Peyer's patch (tissue), 4 donors: ENCODE results near the gene BCL7A. TPM values are rescaled to one million over a fixed set of nuclear protein-coding genes. Genes with fewer than 3 reads are reported as not detected.

Experiments used
- DNase-seq, 3 donors: peaks; one replicate each; pipeline ENCODE4 v3.0.0-alpha.2; 2017 to 2019
- H3K27ac ChIP-seq, 4 donors: fragments of 200-600 bp; sonication (generic); one replicate each; pipeline ENCODE4 v1.5.1; 2016 to 2019
- H3K27me3 ChIP-seq, 2 donors: fragments of 200-600 bp; sonication (generic); one replicate each; pipeline ENCODE4 v1.5.1; 2019
- H3K36me3 ChIP-seq, 3 donors: fragments of 200-600 bp; sonication (generic); one replicate each; pipeline ENCODE4 v1.5.1; 2016 to 2019
- H3K4me1 ChIP-seq, 4 donors: fragments of 200-600 bp; sonication (generic); one replicate each; pipeline ENCODE4 v1.5.1; 2016 to 2019
- H3K4me3 ChIP-seq, 4 donors: fragments of 200-600 bp; sonication (generic); 1 replicate in 3 of 4; 2 replicates in 1 of 4; pipeline ENCODE4 v1.5.1; 2016 to 2019; ENCODE audit warnings: mild to moderate bottlenecking in 1 of 4
- H3K9me3 ChIP-seq, 4 donors: fragments of 200-600 bp; sonication (generic); one replicate each; pipeline ENCODE4 v1.5.1; 2016 to 2019; ENCODE audit warnings: mild to moderate bottlenecking in 1 of 4
- POLR2A ChIP-seq, 2 donors: fragments of 450-650 bp; IDR thresholded peaks; one replicate each; pipeline ENCODE4 v1.5.1; 2017; ENCODE audit warnings: antibody characterized with exemption in 2 of 2, mild to moderate bottlenecking in 2 of 2, moderate library complexity in 2 of 2
- total RNA-seq, 4 donors: library from RNA; depleted of rRNA; stranded (reverse); fragments of >200 nt; gene quantifications; one replicate each; pipeline ENCODE4 v1.1.0, GENCODE V29; 2016
- TF ChIP-seq, protein P1 (sequence below), 6 experiments: fragments of 450-650 bp in 4 of 6; fragments of 200-600 bp in 2 of 6; sonication (generic) in 1 of 6; IDR thresholded peaks; one replicate each; pipeline ENCODE4 v1.5.1; 2017 to 2019; ENCODE audit warnings: antibody characterized with exemption in 6 of 6, mild to moderate bottlenecking in 3 of 6, moderate library complexity in 1 of 6

Gene BCL7A
- total RNA-seq, 4 donors from 2014 or later: 3.3 to 23.9 (median 4.4) TPM

- TF ChIP-seq, protein P1, sequence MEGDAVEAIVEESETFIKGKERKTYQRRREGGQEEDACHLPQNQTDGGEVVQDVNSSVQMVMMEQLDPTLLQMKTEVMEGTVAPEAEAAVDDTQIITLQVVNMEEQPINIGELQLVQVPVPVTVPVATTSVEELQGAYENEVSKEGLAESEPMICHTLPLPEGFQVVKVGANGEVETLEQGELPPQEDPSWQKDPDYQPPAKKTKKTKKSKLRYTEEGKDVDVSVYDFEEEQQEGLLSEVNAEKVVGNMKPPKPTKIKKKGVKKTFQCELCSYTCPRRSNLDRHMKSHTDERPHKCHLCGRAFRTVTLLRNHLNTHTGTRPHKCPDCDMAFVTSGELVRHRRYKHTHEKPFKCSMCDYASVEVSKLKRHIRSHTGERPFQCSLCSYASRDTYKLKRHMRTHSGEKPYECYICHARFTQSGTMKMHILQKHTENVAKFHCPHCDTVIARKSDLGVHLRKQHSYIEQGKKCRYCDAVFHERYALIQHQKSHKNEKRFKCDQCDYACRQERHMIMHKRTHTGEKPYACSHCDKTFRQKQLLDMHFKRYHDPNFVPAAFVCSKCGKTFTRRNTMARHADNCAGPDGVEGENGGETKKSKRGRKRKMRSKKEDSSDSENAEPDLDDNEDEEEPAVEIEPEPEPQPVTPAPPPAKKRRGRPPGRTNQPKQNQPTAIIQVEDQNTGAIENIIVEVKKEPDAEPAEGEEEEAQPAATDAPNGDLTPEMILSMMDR (IDR thresholded peaks at IDR 0.05): no peak
- TF ChIP-seq POLR2A (IDR thresholded peaks at IDR 0.05): no peak
- DNase-seq: no peak
- no peaks in the 10 kb centered on the region for H3K27me3 ChIP-seq
- peaks cover 0 to 16% (median 0%) of the 10 kb centered on the region in 4 donors for H3K4me1 ChIP-seq
- H3K9me3 ChIP-seq: no peaks in the 10 kb centered on the region
- H3K36me3 ChIP-seq: peaks cover 0 to 9% (median 0%) of the 10 kb centered on the region in 3 donors
- H3K27ac ChIP-seq: no peak overlapping the region
- H3K4me3 ChIP-seq: no peak overlapping the region
Measured at GRCh38 chr12:122042910-122043309, 21.2 kb downstream of the BCL7A start.

DNA sequence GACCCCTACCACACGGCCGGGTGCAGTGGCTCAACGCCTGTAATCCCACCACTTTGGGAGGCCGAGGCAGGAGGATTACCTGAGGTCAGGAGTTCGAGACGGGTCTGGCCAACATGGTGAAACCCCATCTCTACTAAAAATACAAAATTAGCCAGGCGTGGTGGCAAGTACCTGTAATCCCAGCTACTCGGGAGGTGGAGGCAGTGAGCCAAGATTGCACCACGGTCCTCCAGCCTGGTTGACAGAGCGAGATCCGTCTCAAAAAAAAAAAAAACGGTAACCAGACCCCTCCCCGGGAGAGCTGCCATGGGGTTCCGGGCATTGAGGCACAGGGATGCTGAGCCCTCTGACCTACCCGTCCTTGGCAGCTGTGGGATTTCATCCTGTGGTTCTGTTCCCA, 21.8 kb downstream of the BCL7A start:
- no peak for DNase-seq
- Histone ChIP-seq H3K9me3 (no peaks in the 10 kb centered on the region), H3K36me3 (peaks cover 0 to 9% (median 0%) of the 10 kb centered on the region in 3 donors), H3K27ac (no peak overlapping the region), H3K27me3 (no peaks in the 10 kb centered on the region), H3K4me3 (no peak overlapping the region), H3K4me1 (peaks cover 0 to 16% (median 0%) of the 10 kb centered on the region in 4 donors)
- TF ChIP-seq, protein P1 (IDR thresholded peaks at IDR 0.05): no peak
- TF ChIP-seq POLR2A (IDR thresholded peaks at IDR 0.05): no peak

DNA sequence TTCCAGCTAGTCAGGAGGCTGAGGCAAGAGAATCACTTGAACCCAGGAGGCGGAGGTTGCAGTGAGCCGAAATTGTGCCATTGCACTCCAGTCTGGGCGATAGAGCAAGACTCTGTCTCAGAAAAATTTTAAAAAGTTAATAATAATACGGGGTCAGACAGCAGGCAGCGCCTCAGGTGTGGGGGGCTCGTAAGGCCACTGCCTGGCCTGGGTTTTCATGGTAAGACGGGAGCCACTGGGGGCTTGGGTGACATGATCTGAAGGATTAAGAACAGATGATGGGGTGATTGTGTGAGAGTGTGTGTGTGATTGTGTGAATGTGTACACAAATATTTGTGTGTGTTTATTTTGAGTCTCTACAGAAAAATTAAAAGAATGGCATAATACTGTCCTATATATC, 23.6 kb downstream of the BCL7A start:
- no peaks in the 10 kb centered on the region for H3K9me3 ChIP-seq
- H3K36me3 ChIP-seq: peaks cover 0 to 9% (median 0%) of the 10 kb centered on the region in 3 donors
- no peak overlapping the region for H3K4me3 ChIP-seq
- no peaks in the 10 kb centered on the region for H3K27me3 ChIP-seq
- peaks cover 0 to 13% (median 0%) of the 10 kb centered on the region in 4 donors for H3K4me1 ChIP-seq
- DNase-seq: no peak
- TF ChIP-seq POLR2A (IDR thresholded peaks at IDR 0.05): no peak
- TF ChIP-seq, protein P1 (IDR thresholded peaks at IDR 0.05): no peak
- no peak overlapping the region for H3K27ac ChIP-seq

- no peak for TF ChIP-seq POLR2A (IDR thresholded peaks at IDR 0.05)
- TF ChIP-seq, protein P1 (IDR thresholded peaks at IDR 0.05): no peak
- H3K9me3 ChIP-seq: no peaks in the 10 kb centered on the region
- DNase-seq: no peak
- H3K36me3 ChIP-seq: peaks cover 0 to 9% (median 0%) of the 10 kb centered on the region in 3 donors
- H3K27me3 ChIP-seq: no peaks in the 10 kb centered on the region
- H3K4me3 ChIP-seq: no peak overlapping the region
- no peak overlapping the region for H3K27ac ChIP-seq
- H3K4me1 ChIP-seq: peaks cover 0 to 8% (median 0%) of the 10 kb centered on the region in 4 donors
Measured at GRCh38 chr12:122046145-122046544, 24.5 kb downstream of the BCL7A start.

- TF ChIP-seq POLR2A (IDR thresholded peaks at IDR 0.05): no peak
- H3K4me3 ChIP-seq: no peak overlapping the region
- no peaks in the 10 kb centered on the region for H3K27me3 ChIP-seq
- H3K9me3 ChIP-seq: no peaks in the 10 kb centered on the region
- peaks cover 0 to 9% (median 0%) of the 10 kb centered on the region in 3 donors for H3K36me3 ChIP-seq
- H3K4me1 ChIP-seq: peaks cover 0 to 8% (median 0%) of the 10 kb centered on the region in 4 donors
- no peak overlapping the region for H3K27ac ChIP-seq
- no peak for DNase-seq
Measured at GRCh38 chr12:122048151-122048550, 26.5 kb downstream of the BCL7A start.

- DNase-seq: no peak
- no peak for TF ChIP-seq POLR2A (IDR thresholded peaks at IDR 0.05)
- TF ChIP-seq, protein P1 (IDR thresholded peaks at IDR 0.05): no peak
- Histone ChIP-seq H3K9me3 (no peaks in the 10 kb centered on the region), H3K36me3 (peaks cover 0 to 3% (median 0%) of the 10 kb centered on the region in 3 donors), H3K27ac (no peak overlapping the region), H3K4me3 (no peak overlapping the region), H3K27me3 (no peaks in the 10 kb centered on the region), H3K4me1 (peaks cover 0 to 15% (median 1%) of the 10 kb centered on the region in 4 donors)
Measured at GRCh38 chr12:122049827-122050226, 28.1 kb downstream of the BCL7A start.
